OCI-LY7 (cell line): ENCODE data around the gene B3GNT9.

ENCODE experiments used
- CTCF ChIP-seq: fragments of 200-600 bp; sonication (generic); conservative IDR thresholded peaks from 2 replicates; pipeline ENCODE4 v1.5.1; 2014; ENCODE audit warnings: mild to moderate bottlenecking, antibody characterized with exemption, low read length, moderate library complexity, mixed read lengths
- EZH2phosphoT487 ChIP-seq: fragments of 200-600 bp; sonication (generic); IDR thresholded peaks from 2 replicates; pipeline ENCODE4 v1.6.1; 2018; ENCODE audit warnings: low read depth, borderline replicate concordance, mild to moderate bottlenecking, mixed run types, antibody characterized with exemption, low read length, moderate library complexity, mixed read lengths

- TF ChIP-seq CTCF (no peak), EZH2phosphoT487 (no peak)
These were observed at the start of gene B3GNT9 for GRCh38 chr16:67150833-67151396.
